SK-N-SH (cell line): ENCODE results near the gene MATN4. TPM values are rescaled to one million over a fixed set of nuclear protein-coding genes. Genes with fewer than 3 reads are reported as not detected.

ENCODE experiments used
- CTCF ChIA-PET: fragments of 300-600, 350-600 bp; formaldehyde crosslinking; extraction: SDS; loops from one replicate; lab custom pipeline; 2021; lab: Yijun Ruan, JAX
- POLR2A ChIA-PET: fragments of 350-600 bp; sonication (Branson Sonifier 250); formaldehyde crosslinking; extraction: SDS; loops from one replicate; lab custom pipeline; 2020; ENCODE audit warnings: antibody characterized with exemption, inconsistent platforms; lab: Yijun Ruan, JAX
- DNase-seq: peaks from one replicate; pipeline ENCODE4 v3.0.0; 2012
- H2AFZ ChIP-seq: fragments of 200-600 bp; sonication (generic); 2 replicates; pipeline ENCODE4 v1.8.1; 2016; ENCODE audit warnings: antibody characterized with exemption, mild to moderate bottlenecking, low read depth
- H3F3A ChIP-seq: fragments of 200-600 bp; sonication (generic); replicated peaks from 2 replicates; pipeline ENCODE3; 2016; ENCODE audit warnings: antibody characterized with exemption, mild to moderate bottlenecking; ENCODE audit not compliant: insufficient read depth
- H3K27ac ChIP-seq, 2 experiments: fragments of 200-500 bp in 1 of 2; fragments of 200-600 bp in 1 of 2; sonication (Bioruptor generic) in 1 of 2; sonication (generic), shearing (Covaris generic) in 1 of 2; 2 replicates each; pipeline versions ENCODE4 v1.5.1 to v1.6.1; 2014 to 2016; ENCODE audit warnings: low read depth in 2 of 2, inconsistent platforms in 1 of 2, low read length in 1 of 2, mild to moderate bottlenecking in 1 of 2, mixed read lengths in 1 of 2
- H3K27me3 ChIP-seq: fragments of 200-600 bp; sonication (generic), shearing (Covaris generic); 2 replicates; pipeline ENCODE4 v1.6.1; 2016; ENCODE audit warnings: mixed run types; ENCODE audit not compliant: insufficient read depth
- H3K36me3 ChIP-seq, 2 experiments: fragments of 200-500 bp in 1 of 2; fragments of 200-600 bp in 1 of 2; sonication (Bioruptor generic) in 1 of 2; sonication (generic) in 1 of 2; replicated peaks in 1 of 2; 2 replicates each; pipeline versions ENCODE3 to v1.5.1; 2014 to 2016; ENCODE audit warnings: low read length in 1 of 2, mild to moderate bottlenecking in 1 of 2; ENCODE audit not compliant: insufficient read depth in 2 of 2, control insufficient read depth in 1 of 2
- H3K4me1 ChIP-seq, 2 experiments: fragments of 200-500 bp in 1 of 2; fragments of 200-600 bp in 1 of 2; sonication (Bioruptor generic) in 1 of 2; sonication (generic), shearing (Covaris generic) in 1 of 2; 2 replicates each; pipeline versions ENCODE4 v1.5.1 to v1.6.1; 2014 to 2016; ENCODE audit warnings: low read depth in 1 of 2, low read length in 1 of 2, mixed run types in 1 of 2; ENCODE audit not compliant: insufficient read depth in 2 of 2, control insufficient read depth in 1 of 2
- H3K4me2 ChIP-seq: fragments of 200-600 bp; sonication (generic), shearing (Covaris generic); 2 replicates; pipeline ENCODE4 v1.6.1; 2017; ENCODE audit warnings: mixed run types
- H3K4me3 ChIP-seq, 2 experiments: fragments of 200-500 bp in 1 of 2; fragments of 200-600 bp in 1 of 2; sonication (Bioruptor generic) in 1 of 2; sonication (generic), shearing (Covaris generic) in 1 of 2; 2 replicates each; pipeline versions ENCODE4 v1.5.1 to v1.8.1; 2014 to 2016; ENCODE audit warnings: low read depth in 2 of 2, inconsistent platforms in 1 of 2, low read length in 1 of 2, mild to moderate bottlenecking in 1 of 2, mixed read lengths in 1 of 2, moderate library complexity in 1 of 2
- H3K79me2 ChIP-seq: fragments of 200-600 bp; sonication (generic); 2 replicates; pipeline ENCODE4 v1.8.1; 2017; ENCODE audit warnings: mild to moderate bottlenecking; ENCODE audit not compliant: insufficient read depth
- H3K9ac ChIP-seq: fragments of 200-600 bp; sonication (generic); 2 replicates; pipeline ENCODE4 v1.6.1; 2017; ENCODE audit warnings: mixed run types
- H3K9me2 ChIP-seq: fragments of 200-600 bp; sonication (generic); 2 replicates; pipeline ENCODE4 v1.6.1; 2017; ENCODE audit warnings: mixed run types
- H3K9me3 ChIP-seq: fragments of 200-600 bp; sonication (generic); 2 replicates; pipeline ENCODE4 v1.6.1; 2017; ENCODE audit warnings: mixed run types, mild to moderate bottlenecking, moderate library complexity
- H4K20me1 ChIP-seq: fragments of 200-600 bp; sonication (generic); 2 replicates; pipeline ENCODE4 v1.6.1; 2017; ENCODE audit warnings: mild to moderate bottlenecking, mixed run types; ENCODE audit not compliant: insufficient read depth
- ELF1 ChIP-seq: IDR thresholded peaks from 2 replicates; pipeline ENCODE4 v1.4.0; 2012
- EZH2phosphoT487 ChIP-seq: fragments of 200-600 bp; sonication (generic); IDR thresholded peaks from 2 replicates; pipeline ENCODE4 v1.6.1; 2017; ENCODE audit warnings: low read depth, mixed run types, mild to moderate bottlenecking, antibody characterized with exemption, moderate library complexity, borderline replicate concordance
- FOSL2 ChIP-seq: IDR thresholded peaks from 2 replicates; pipeline ENCODE4 v1.4.0; 2012; ENCODE audit warnings: low read depth, mild to moderate bottlenecking, moderate library complexity, borderline replicate concordance
- GABPA ChIP-seq: IDR thresholded peaks from 2 replicates; pipeline ENCODE4 v1.4.0; 2012; ENCODE audit warnings: low read depth, mild to moderate bottlenecking
- JUND ChIP-seq: IDR thresholded peaks from 2 replicates; pipeline ENCODE4 v1.4.0; 2012
- MEF2A ChIP-seq: IDR thresholded peaks from 2 replicates; pipeline ENCODE4 v1.4.0; 2012; ENCODE audit warnings: low read depth, borderline replicate concordance
- MXI1 ChIP-seq: IDR thresholded peaks from 2 replicates; pipeline ENCODE4 v1.6.1; 2012; ENCODE audit warnings: mild to moderate bottlenecking, low read depth, low read length, improper control_type of control experiment
- NFIC ChIP-seq: IDR thresholded peaks from 2 replicates; pipeline ENCODE4 v1.4.0; 2012; ENCODE audit warnings: borderline replicate concordance
- RCOR1 ChIP-seq: fragments of 150-350 bp; IDR thresholded peaks from 2 replicates; pipeline ENCODE4 v1.6.1; 2017; ENCODE audit warnings: antibody characterized with exemption, low read length
- RFX5 ChIP-seq: IDR thresholded peaks from 2 replicates; pipeline ENCODE4 v1.6.1; 2012; ENCODE audit warnings: mild to moderate bottlenecking, improper control_type of control experiment, low read length
- SMC3 ChIP-seq: IDR thresholded peaks from 2 replicates; pipeline ENCODE4 v1.6.1; 2012; ENCODE audit warnings: low read depth, low read length, improper control_type of control experiment
- TEAD4 ChIP-seq: IDR thresholded peaks from 2 replicates; pipeline ENCODE4 v1.4.0; 2012; ENCODE audit warnings: mild to moderate bottlenecking, borderline replicate concordance; ENCODE audit not compliant: insufficient read depth
- WGBS: methylation state at CpG from one replicate; pipeline ENCODE4 v1.1.6; 2017; ENCODE audit warnings: low lambda C conversion rate; 5-methylcytosine and 5-hydroxymethylcytosine counted together
- polyA plus RNA-seq, 3 experiments: library from polyadenylated mRNA; depleted of rRNA; stranded (reverse); fragments of >200 nt; gene quantifications; 2 replicates each; pipeline ENCODE4 v1.2.3, GENCODE V29; 2012
- TF ChIP-seq, protein P1 (sequence below): fragments of 200-600 bp; sonication (generic); IDR thresholded peaks from 2 replicates; pipeline ENCODE4 v1.6.1; 2017; ENCODE audit warnings: antibody characterized with exemption, mild to moderate bottlenecking, moderate library complexity
- TF ChIP-seq, protein P2 (sequence below): IDR thresholded peaks from 2 replicates; pipeline ENCODE4; 2012
- TF ChIP-seq, protein P3 (sequence below): IDR thresholded peaks from 2 replicates; pipeline ENCODE4 v1.4.0; 2012; ENCODE audit warnings: low read depth

Gene MATN4
- polyA plus RNA-seq, 1 of the 3 experiments (the other 2 are of a cell fraction): 0.16 TPM

DNA sequence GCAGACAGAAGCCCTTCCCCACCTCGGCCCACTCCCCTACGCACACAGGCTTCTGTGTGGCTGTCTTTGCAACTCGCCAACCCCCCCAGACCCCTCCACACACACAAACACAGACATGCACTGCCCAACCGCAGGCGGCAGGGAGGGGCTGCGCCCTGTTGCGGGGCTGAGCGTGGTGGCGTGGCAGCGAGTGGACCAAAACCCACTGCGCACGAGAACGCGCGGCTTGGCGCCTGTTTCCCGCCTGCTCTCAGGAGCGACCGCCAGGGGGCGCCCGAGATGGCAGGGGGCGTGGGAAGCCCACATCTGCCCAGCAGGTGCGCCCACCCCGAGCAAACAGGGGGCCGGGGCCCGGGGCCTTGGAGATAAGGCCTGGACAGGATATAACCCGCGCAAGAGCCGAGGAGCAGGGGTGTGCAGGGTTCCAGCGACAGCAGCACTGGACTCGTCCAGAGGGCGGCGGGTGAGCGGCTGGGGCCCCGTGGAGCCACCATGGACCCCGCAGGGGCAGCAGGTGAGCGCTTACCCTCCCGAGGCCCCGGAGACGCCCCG lies 1.6 kb downstream of the MATN4 start, which contains the start of gene RBPJL:
TSS of gene RBPJL (plus strand) at position 410 of the 552 bp plus-strand sequence. CDS start at position 493, 83 bp downstream.
- Histone ChIP-seq H3K9me2 (no peaks in the 10 kb centered on the region), H4K20me1 (no peaks in the 10 kb centered on the region), H3K9me3 (no peaks in the 10 kb centered on the region), H3F3A (no peaks in the 10 kb centered on the region), H3K36me3 (no peaks in the 10 kb centered on the region), H3K4me1 (peaks cover 0 to 2% of the 10 kb centered on the region in 2 experiments; a peak in 2 of 4 replicates), H3K9ac (no peak within 1 kb of the TSS)
- WGBS: 33% methylated on average over 12 of the region's 41 CpGs
- POLR2A ChIA-PET: no interaction called here
- peak; percentile 90 for DNase-seq
- CTCF ChIA-PET: interaction anchor here (0.9 to 8.1 kb wide), 6 partner anchors 9 to 464 kb away, joined by 3 to 100 read pairs (median 5); no protein-coding TSS in a partner anchor
- TF ChIP-seq MXI1 (no peak), FOSL2 (no peak), MEF2A (no peak), TEAD4 (no peak), EZH2phosphoT487 (no peak), SMC3 (peak; percentile 32; the same call in 1 of the 2 replicates), RCOR1 (no peak)
- TF ChIP-seq, protein P1, sequence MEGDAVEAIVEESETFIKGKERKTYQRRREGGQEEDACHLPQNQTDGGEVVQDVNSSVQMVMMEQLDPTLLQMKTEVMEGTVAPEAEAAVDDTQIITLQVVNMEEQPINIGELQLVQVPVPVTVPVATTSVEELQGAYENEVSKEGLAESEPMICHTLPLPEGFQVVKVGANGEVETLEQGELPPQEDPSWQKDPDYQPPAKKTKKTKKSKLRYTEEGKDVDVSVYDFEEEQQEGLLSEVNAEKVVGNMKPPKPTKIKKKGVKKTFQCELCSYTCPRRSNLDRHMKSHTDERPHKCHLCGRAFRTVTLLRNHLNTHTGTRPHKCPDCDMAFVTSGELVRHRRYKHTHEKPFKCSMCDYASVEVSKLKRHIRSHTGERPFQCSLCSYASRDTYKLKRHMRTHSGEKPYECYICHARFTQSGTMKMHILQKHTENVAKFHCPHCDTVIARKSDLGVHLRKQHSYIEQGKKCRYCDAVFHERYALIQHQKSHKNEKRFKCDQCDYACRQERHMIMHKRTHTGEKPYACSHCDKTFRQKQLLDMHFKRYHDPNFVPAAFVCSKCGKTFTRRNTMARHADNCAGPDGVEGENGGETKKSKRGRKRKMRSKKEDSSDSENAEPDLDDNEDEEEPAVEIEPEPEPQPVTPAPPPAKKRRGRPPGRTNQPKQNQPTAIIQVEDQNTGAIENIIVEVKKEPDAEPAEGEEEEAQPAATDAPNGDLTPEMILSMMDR: peak; percentile 80
- TF ChIP-seq, protein P2, sequence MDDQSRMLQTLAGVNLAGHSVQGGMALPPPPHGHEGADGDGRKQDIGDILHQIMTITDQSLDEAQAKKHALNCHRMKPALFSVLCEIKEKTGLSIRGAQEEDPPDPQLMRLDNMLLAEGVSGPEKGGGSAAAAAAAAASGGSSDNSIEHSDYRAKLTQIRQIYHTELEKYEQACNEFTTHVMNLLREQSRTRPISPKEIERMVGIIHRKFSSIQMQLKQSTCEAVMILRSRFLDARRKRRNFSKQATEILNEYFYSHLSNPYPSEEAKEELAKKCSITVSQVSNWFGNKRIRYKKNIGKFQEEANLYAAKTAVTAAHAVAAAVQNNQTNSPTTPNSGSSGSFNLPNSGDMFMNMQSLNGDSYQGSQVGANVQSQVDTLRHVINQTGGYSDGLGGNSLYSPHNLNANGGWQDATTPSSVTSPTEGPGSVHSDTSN: no peak
- TF ChIP-seq, all 33 proteins: peak for 2
- Histone ChIP-seq H3K27ac (no peak within 1 kb of the TSS), H2AFZ (no peak within 1 kb of the TSS), H3K4me3 (peak within 1 kb of the TSS in 1 of 2 experiments; percentile 44; a peak in 1 of 4 replicates), H3K4me2 (no peak within 1 kb of the TSS), H3K79me2 (no peaks in the 10 kb centered on the region), H3K27me3 (no peaks in the 10 kb centered on the region; the same call in 1 of the 2 replicates)

DNA sequence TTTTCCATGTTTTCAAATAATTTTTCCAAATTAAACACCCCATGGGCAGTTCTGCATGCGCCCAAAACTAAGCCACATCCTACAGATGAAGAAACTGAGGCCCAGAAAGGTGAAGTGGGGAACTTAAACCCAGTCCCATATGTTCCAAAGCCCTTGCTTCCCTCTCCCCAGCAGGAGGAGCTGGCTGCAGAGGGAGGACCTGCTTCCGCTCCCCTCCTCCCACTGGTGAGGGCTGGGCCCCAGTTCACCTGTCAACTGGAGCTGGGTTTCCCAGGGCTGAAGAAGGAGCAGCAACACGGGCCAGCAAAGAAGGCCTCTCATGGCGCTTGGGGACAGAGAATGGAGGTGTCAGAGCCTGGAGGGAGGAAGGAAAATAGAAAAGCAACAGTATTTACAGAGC lies 2.8 kb downstream of the MATN4 start:
- H3K79me2 ChIP-seq: no peaks in the 10 kb centered on the region
- H3K9ac ChIP-seq: no peak overlapping the region
- CTCF ChIA-PET: interaction anchor here (0.6 to 8.1 kb wide), 7 partner anchors 13 to 465 kb away, joined by 3 to 100 read pairs (median 4); no protein-coding TSS in a partner anchor
- no peaks in the 10 kb centered on the region for H3K36me3 ChIP-seq
- H3K4me3 ChIP-seq: no peak overlapping the region
- H3F3A ChIP-seq: no peaks in the 10 kb centered on the region
- POLR2A ChIA-PET: no interaction called here
- DNase-seq: no peak
- WGBS: 61% methylated on average over 4 of the region's 4 CpGs
- no peak overlapping the region for H3K27ac ChIP-seq
- no peak overlapping the region for H2AFZ ChIP-seq
- no peak overlapping the region for H3K4me2 ChIP-seq
- no peaks in the 10 kb centered on the region for H3K9me3 ChIP-seq
- no peaks in the 10 kb centered on the region for H4K20me1 ChIP-seq
- no peaks in the 10 kb centered on the region; the same call in 1 of the 2 replicates for H3K27me3 ChIP-seq
- H3K4me1 ChIP-seq: peaks cover 0 to 2% of the 10 kb centered on the region in 2 experiments; a peak in 2 of 4 replicates
- TF ChIP-seq, protein P3, sequence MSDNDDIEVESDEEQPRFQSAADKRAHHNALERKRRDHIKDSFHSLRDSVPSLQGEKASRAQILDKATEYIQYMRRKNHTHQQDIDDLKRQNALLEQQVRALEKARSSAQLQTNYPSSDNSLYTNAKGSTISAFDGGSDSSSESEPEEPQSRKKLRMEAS: no peak
- no peak for TF ChIP-seq EZH2phosphoT487
- no peak for TF ChIP-seq FOSL2
- no peak for TF ChIP-seq RFX5
- TF ChIP-seq GABPA: no peak
- TF ChIP-seq JUND: no peak
- TF ChIP-seq ELF1: no peak
- no peak for TF ChIP-seq NFIC
- TF ChIP-seq SMC3: no peak
- H3K9me2 ChIP-seq: no peaks in the 10 kb centered on the region
